ENCODE data around the gene TREML1.

TREML1 gene

GRCh38 chr6:41177287-41177686, 23.1 kb upstream of the TREML1 start:
- DNase-seq, result no peak

- no peak for DNase-seq
Observed at GRCh38 chr6:41176189-41176588, 22.0 kb upstream of the TREML1 start.

- DNase-seq, result no peak
Observed at GRCh38 chr6:41175084-41175483, 20.9 kb upstream of the TREML1 start.

GRCh38 chr6:41174610-41175009, 20.5 kb upstream of the TREML1 start:
- DNase-seq, result no peak

- no peak for DNase-seq
Observed at GRCh38 chr6:41171908-41172307, 17.8 kb upstream of the TREML1 start.

GRCh38 chr6:41170547-41171160, 16.5 kb upstream of the TREML1 start:
- DNase-seq, result no peak

- no peak for DNase-seq
Observed at GRCh38 chr6:41167173-41167963, 13.2 kb upstream of the TREML1 start.

GRCh38 chr6:41164551-41165120, 10.5 kb upstream of the TREML1 start:
- DNase-seq, result no peak

GRCh38 chr6:41163419-41163717, 9.2 kb upstream of the TREML1 start:
- DNase-seq, result no peak

GRCh38 chr6:41162687-41163418, 8.7 kb upstream of the TREML1 start, which contains the start of gene TREM2:
Gene TREM2 (minus strand): TSS chr6:41163116. CDS start chr6:41163082, 34 bp downstream.
- DNase-seq, result no peak

- DNase-seq, result no peak
Observed at GRCh38 chr6:41161851-41162552, 7.9 kb upstream of the TREML1 start.

GRCh38 chr6:41161380-41161779, 7.2 kb upstream of the TREML1 start:
- no peak for DNase-seq

GRCh38 chr6:41160933-41161332, 6.8 kb upstream of the TREML1 start:
- no peak for DNase-seq

- DNase-seq, result peak; percentile 24
Observed at GRCh38 chr6:41159415-41160082, 5.4 kb upstream of the TREML1 start.

GRCh38 chr6:41157323-41157722, 3.2 kb upstream of the TREML1 start:
- no peak for DNase-seq

- no peak for DNase-seq
Observed at GRCh38 chr6:41156771-41157170, 2.6 kb upstream of the TREML1 start.

GRCh38 chr6:41156001-41156400, 1.9 kb upstream of the TREML1 start:
- DNase-seq, result no peak

- DNase-seq, result no peak
Observed at GRCh38 chr6:41155132-41155805, 1.1 kb upstream of the TREML1 start.

- DNase-seq, result no peak
Observed at GRCh38 chr6:41153451-41153850, 696 bp downstream of the TREML1 start.

GRCh38 chr6:41150671-41151070, 3.5 kb downstream of the TREML1 start:
- DNase-seq, result peak; percentile 17

GRCh38 chr6:41147917-41148316, 6.2 kb downstream of the TREML1 start:
- DNase-seq, result no peak

GRCh38 chr6:41136911-41137310, 17.2 kb downstream of the TREML1 start:
- no peak for DNase-seq

Measured in NCI-H146 (cell line).